MG63 (cell line): Measurements from ENCODE around the gene WIPF3. TPM values are rescaled to one million over a fixed set of nuclear protein-coding genes. Genes with fewer than 3 reads are reported as not detected.

Experiments
- DNase-seq: peaks from one replicate; pipeline ENCODE4 v3.0.0-alpha.2; 2020
- H3K27me3 ChIP-seq: fragments of 250-450 bp; sonication (Bioruptor Pico); 2 replicates; pipeline ENCODE4 v1.5.1; 2020; ENCODE audit warnings: mild to moderate bottlenecking, moderate library complexity
- H3K36me3 ChIP-seq: fragments of 250-450 bp; sonication (Bioruptor Pico); 2 replicates; pipeline ENCODE4 v1.5.1; 2020; ENCODE audit warnings: mild to moderate bottlenecking, moderate library complexity
- H3K4me3 ChIP-seq: fragments of 250-450 bp; sonication (Bioruptor Pico); 2 replicates; pipeline ENCODE4 v1.5.1; 2020; ENCODE audit warnings: mild to moderate bottlenecking, moderate library complexity
- H3K9me3 ChIP-seq: fragments of 250-450 bp; sonication (Bioruptor Pico); 2 replicates; pipeline ENCODE4 v1.5.1; 2020; ENCODE audit warnings: mild to moderate bottlenecking, moderate library complexity
- total RNA-seq: library from RNA; depleted of rRNA; stranded (reverse); fragments of >200 nt; shearing (Covaris generic); gene quantifications from 2 replicates; pipeline ENCODE4 v1.2.3, GENCODE V29; 2014; ENCODE audit warnings: low replicate concordance

WIPF3 gene
- total RNA-seq, 1 experiment from 2014 or later = not detected

DNA sequence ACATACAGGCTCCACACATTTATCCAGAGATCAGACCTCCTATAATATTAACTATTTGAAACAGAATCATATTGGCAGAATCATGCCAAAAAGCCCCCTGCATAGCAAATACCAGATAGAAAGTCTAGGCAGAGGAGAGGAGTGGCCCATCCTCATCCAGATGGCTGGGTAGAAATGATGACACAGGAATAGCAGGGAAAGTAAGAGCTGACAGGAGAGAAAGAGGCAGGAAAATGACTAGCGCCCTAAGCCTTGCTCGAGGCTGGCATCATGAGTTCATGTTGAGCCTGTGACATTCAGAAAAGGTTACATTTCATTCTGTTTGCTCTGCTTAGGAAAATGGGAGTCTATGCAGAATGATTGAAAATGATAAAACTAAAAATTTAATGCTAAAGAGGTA, 27.6 kb downstream of the WIPF3 start:
- Histone ChIP-seq H3K36me3 (no peaks in the 10 kb centered on the region), H3K4me3 (no peak overlapping the region), H3K9me3 (no peaks in the 10 kb centered on the region), H3K27me3 (no peaks in the 10 kb centered on the region; the same call in 1 of the 2 replicates)
- no peak for DNase-seq

GRCh38 chr7:29835718-29836117, 29.4 kb downstream of the WIPF3 start:
- DNase-seq = no peak

GRCh38 chr7:29839302-29839701, 33.0 kb downstream of the WIPF3 start:
- no peak overlapping the region for H3K4me3 ChIP-seq
- H3K27me3 ChIP-seq = no peaks in the 10 kb centered on the region
- H3K36me3 ChIP-seq = no peaks in the 10 kb centered on the region
- no peaks in the 10 kb centered on the region for H3K9me3 ChIP-seq
- peak; percentile 82 for DNase-seq

More at GRCh38 chr7:29835718-29836117, 29.4 kb downstream of the WIPF3 start:
- Histone ChIP-seq H3K27me3 (no peaks in the 10 kb centered on the region; the same call in 1 of the 2 replicates), H3K9me3 (no peaks in the 10 kb centered on the region), H3K36me3 (no peaks in the 10 kb centered on the region), H3K4me3 (no peak overlapping the region)

DNA sequence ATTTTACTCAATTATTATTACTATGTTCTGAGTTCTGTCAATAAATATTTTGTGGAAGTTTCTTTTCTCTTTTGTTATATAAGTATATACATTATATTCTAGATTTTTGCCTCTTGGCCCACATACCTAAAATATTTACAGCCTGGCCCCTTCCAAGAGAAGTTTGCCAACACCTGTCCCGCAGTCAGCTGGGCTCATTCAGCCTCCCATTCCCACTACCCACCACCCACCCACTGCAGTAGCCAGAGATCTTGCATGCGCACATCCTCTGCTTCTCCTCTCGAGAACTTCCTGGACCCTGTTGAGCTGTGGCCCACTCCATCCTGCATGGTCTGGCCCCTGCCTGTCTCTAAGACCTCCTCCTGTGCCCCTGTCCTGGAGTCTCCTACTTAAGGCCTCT, 33.6 kb downstream of the WIPF3 start:
- no peaks in the 10 kb centered on the region for H3K27me3 ChIP-seq
- no peaks in the 10 kb centered on the region for H3K36me3 ChIP-seq
- H3K9me3 ChIP-seq = no peaks in the 10 kb centered on the region
- no peak overlapping the region for H3K4me3 ChIP-seq
- no peak for DNase-seq

GRCh38 chr7:29840701-29841100, 34.4 kb downstream of the WIPF3 start:
- H3K9me3 ChIP-seq = no peaks in the 10 kb centered on the region
- no peaks in the 10 kb centered on the region for H3K27me3 ChIP-seq

GRCh38 chr7:29841926-29842701, 35.8 kb downstream of the WIPF3 start:
- no peak overlapping the region for H3K4me3 ChIP-seq
- H3K36me3 ChIP-seq = no peaks in the 10 kb centered on the region
- H3K9me3 ChIP-seq = no peaks in the 10 kb centered on the region
- DNase-seq = no peak
- no peaks in the 10 kb centered on the region for H3K27me3 ChIP-seq

More at GRCh38 chr7:29840701-29841100, 34.4 kb downstream of the WIPF3 start:
- no peaks in the 10 kb centered on the region for H3K36me3 ChIP-seq
- no peak overlapping the region for H3K4me3 ChIP-seq
- DNase-seq = no peak

DNA sequence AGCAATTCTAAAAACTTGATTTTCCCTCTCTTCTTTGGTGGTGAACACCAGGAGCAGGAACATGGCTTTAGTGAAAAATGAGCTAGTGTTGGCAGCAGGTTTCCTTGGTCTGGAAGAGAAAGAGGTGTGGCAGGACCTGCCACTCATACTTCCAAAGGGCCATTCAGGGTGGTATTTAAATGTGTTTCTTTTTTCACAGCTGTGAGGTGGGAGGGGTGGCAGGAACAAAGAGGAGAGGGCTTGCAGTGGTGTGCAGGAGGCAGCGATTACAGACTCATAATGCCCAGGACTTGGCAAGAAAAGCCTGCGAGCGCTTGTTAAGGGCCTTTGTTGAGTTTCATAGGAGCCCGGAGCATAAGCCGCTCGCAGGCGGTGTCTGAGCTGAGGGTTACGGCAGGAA, 36.8 kb downstream of the WIPF3 start:
- no peak for DNase-seq
- H3K9me3 ChIP-seq = no peaks in the 10 kb centered on the region
- no peak overlapping the region for H3K4me3 ChIP-seq
- no peaks in the 10 kb centered on the region for H3K36me3 ChIP-seq
- no peaks in the 10 kb centered on the region for H3K27me3 ChIP-seq

GRCh38 chr7:29843726-29844125, 37.4 kb downstream of the WIPF3 start:
- Histone ChIP-seq H3K36me3 (no peaks in the 10 kb centered on the region), H3K27me3 (no peaks in the 10 kb centered on the region), H3K4me3 (no peak overlapping the region), H3K9me3 (no peaks in the 10 kb centered on the region)
- DNase-seq = no peak

DNA sequence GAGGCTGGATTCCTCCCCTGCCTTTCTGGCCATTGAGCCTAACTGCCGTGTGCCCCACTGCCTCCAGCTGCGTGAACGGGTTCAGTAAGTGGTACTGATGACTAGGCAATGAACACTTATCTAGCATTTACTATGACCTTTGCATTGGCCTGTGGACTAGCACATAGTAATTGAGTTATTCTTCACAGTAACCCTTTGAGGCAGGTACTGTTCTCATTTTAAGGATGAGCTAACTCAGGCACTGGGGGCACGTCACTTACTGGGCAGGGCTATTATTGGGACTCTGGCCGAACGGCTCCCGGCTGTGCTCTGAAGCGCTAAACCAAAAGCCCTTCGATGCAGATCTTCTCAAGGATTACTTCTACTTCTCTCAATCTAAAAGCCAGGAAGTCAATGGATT, 38.3 kb downstream of the WIPF3 start:
- no peak for DNase-seq
- Histone ChIP-seq H3K4me3 (no peak overlapping the region), H3K9me3 (no peaks in the 10 kb centered on the region), H3K36me3 (no peaks in the 10 kb centered on the region), H3K27me3 (no peaks in the 10 kb centered on the region)

- Histone ChIP-seq H3K9me3 (no peaks in the 10 kb centered on the region), H3K36me3 (no peaks in the 10 kb centered on the region), H3K4me3 (no peak overlapping the region), H3K27me3 (no peaks in the 10 kb centered on the region)
- no peak for DNase-seq
These were observed 41.2 kb downstream of the WIPF3 start for GRCh38 chr7:29847496-29847895.

GRCh38 chr7:29847916-29848315, 41.6 kb downstream of the WIPF3 start:
- no peak for DNase-seq
- Histone ChIP-seq H3K4me3 (no peak overlapping the region), H3K36me3 (no peaks in the 10 kb centered on the region), H3K27me3 (no peaks in the 10 kb centered on the region), H3K9me3 (no peaks in the 10 kb centered on the region)

- H3K27me3 ChIP-seq = no peaks in the 10 kb centered on the region
- H3K9me3 ChIP-seq = no peaks in the 10 kb centered on the region
- DNase-seq = no peak
- H3K4me3 ChIP-seq = no peak overlapping the region
- H3K36me3 ChIP-seq = no peaks in the 10 kb centered on the region
These were observed 42.6 kb downstream of the WIPF3 start for GRCh38 chr7:29848941-29849340.

DNA sequence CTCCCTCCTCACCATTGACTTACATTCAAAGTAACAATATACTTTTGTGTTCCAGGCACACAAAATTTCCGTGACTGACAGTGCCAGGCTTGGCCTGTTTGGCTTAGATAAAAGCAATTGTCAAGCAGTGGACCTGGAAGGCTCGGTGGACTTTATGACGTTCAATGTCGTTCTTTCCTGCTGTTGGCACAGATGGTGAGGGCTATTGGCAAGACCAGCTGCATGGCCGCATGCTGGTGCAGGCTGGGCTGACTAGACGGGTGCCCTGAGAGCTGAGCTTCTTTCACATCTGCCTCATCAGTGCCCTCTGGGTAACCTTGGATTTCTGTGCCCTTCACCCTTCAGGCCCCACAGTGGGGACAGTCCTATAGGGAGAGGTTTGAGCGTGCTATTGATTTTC, 45.2 kb downstream of the WIPF3 start:
- no peak for DNase-seq
- no peak overlapping the region for H3K4me3 ChIP-seq
- H3K27me3 ChIP-seq = no peaks in the 10 kb centered on the region
- no peaks in the 10 kb centered on the region for H3K36me3 ChIP-seq
- H3K9me3 ChIP-seq = no peaks in the 10 kb centered on the region

- H3K27me3 ChIP-seq = no peaks in the 10 kb centered on the region
- no peaks in the 10 kb centered on the region for H3K36me3 ChIP-seq
- no peaks in the 10 kb centered on the region for H3K9me3 ChIP-seq
- H3K4me3 ChIP-seq = no peak overlapping the region
- DNase-seq = no peak
These were observed 46.1 kb downstream of the WIPF3 start for GRCh38 chr7:29852457-29852856.

DNA sequence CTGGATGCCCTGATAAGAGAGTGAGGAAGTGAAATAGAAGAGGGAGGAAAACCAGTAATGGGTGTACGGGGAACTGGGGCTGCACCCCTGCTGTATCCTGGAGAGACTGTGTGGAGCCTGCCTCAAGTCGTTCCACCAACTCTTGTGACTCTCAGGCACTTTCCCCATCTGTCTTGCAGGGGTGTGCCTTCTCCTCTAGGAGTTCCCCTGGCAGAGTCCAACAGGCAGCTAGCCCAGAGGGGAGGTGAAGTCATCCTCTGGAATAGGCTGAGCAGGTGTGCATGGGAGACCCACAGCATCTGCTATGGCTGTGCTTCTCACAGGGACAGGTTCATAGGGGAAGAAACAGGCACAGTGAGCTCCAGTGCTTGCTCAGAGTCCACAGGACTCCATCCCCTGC, 46.8 kb downstream of the WIPF3 start:
- Histone ChIP-seq H3K36me3 (no peaks in the 10 kb centered on the region), H3K9me3 (no peaks in the 10 kb centered on the region), H3K27me3 (no peaks in the 10 kb centered on the region), H3K4me3 (no peak overlapping the region)
- DNase-seq = no peak

GRCh38 chr7:29853789-29854188, 47.5 kb downstream of the WIPF3 start:
- no peaks in the 10 kb centered on the region for H3K9me3 ChIP-seq
- DNase-seq = no peak
- no peaks in the 10 kb centered on the region for H3K27me3 ChIP-seq
- H3K36me3 ChIP-seq = no peaks in the 10 kb centered on the region
- no peak overlapping the region for H3K4me3 ChIP-seq

DNA sequence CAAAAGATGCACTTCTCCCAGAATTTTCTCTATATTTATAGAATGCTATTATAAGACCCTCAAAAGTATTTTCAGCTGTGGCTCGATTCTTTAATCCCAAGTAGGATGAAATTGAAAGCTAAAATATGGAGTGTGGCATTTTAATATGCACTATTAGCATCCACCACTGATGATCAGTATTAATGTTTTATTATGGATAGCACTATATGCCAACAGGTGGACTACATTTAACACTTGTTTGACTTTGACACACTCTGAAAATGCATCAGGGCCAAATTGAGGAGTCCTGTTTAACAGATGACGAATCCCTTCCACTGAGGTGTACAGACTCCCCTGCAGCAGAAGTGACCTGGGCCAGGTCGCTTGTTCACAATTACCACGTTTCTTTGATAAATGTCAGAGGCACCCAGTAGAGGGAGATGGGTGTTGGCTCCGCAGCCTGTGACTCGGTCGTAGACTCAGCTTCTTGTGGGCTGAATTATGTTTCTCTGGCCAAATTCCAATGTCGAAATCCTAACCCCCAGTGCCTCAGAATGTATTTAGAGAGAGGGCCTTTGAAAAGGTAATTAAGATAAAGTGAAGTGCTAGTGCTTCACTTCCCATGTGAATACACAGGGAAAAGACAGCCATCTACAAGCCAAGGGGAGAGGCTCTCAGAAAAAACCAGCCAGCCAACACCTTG, 48.1 kb downstream of the WIPF3 start:
- Histone ChIP-seq H3K4me3 (no peak overlapping the region), H3K36me3 (no peaks in the 10 kb centered on the region), H3K9me3 (no peaks in the 10 kb centered on the region), H3K27me3 (no peaks in the 10 kb centered on the region)
- DNase-seq = peak; percentile 33

DNA sequence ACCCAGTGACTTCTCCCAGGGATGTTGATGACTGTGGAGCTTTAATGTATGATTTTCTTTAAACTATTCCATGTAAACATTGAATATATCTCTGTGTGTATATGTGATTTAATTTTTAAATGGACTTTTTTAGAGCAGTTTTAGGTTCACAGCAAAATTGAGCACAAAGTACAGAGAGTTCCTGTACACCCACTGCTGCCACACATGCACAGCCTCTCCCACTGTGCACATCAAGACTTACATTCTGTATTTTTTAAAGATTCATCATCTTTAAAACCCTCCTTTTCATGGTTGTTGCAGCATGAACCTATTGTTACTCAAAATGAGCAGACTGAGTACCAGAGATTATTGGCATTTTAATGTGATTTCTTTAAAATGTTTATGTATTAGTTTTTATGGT, 51.3 kb downstream of the WIPF3 start:
- DNase-seq = no peak
- Histone ChIP-seq H3K27me3 (no peaks in the 10 kb centered on the region), H3K4me3 (no peak overlapping the region), H3K9me3 (no peaks in the 10 kb centered on the region), H3K36me3 (no peaks in the 10 kb centered on the region)
